CD14-positive monocyte (primary cell): ENCODE measurements around the gene IL1A. TPM values are rescaled to one million over a fixed set of nuclear protein-coding genes. Genes with fewer than 3 reads are reported as not detected.
A peak's percentile ranks its signal among the peaks of the same experiment; 100 is the strongest.

Experiments
- DNase-seq, 3 donors: peaks; one replicate each; pipeline ENCODE4 v3.0.0-alpha.2; 2011 to 2022
- H2AFZ ChIP-seq: 2 replicates; pipeline ENCODE4 v1.6.0; 2012; ENCODE audit warnings: mild to moderate bottlenecking, low read depth, low read length, inconsistent platforms; ENCODE audit not compliant: insufficient read depth, poor library complexity, severe bottlenecking
- H3K27ac ChIP-seq, 2 donors: 1 replicate in 1 of 2; 2 replicates in 1 of 2; pipeline ENCODE4 v1.5.1; 2012 to 2013; ENCODE audit warnings: low read length in 2 of 2, control low read depth in 1 of 2, inconsistent platforms in 1 of 2, low read depth in 1 of 2, mild to moderate bottlenecking in 1 of 2
- H3K27me3 ChIP-seq, 2 donors: one replicate each; pipeline versions ENCODE4 v1.6.0 to v1.6.1; 2011 to 2013; ENCODE audit warnings: low read length in 2 of 2; ENCODE audit not compliant: control insufficient read depth in 2 of 2, insufficient read depth in 2 of 2
- H3K36me3 ChIP-seq, 2 donors: replicated peaks in 1 of 2; 1 replicate in 1 of 2; 2 replicates in 1 of 2; pipeline versions ENCODE4 v1.5.1 to v1.6.1; 2012 to 2013; ENCODE audit warnings: low read length in 2 of 2, control low read depth in 1 of 2, inconsistent platforms in 1 of 2, mild to moderate bottlenecking in 1 of 2; ENCODE audit not compliant: insufficient read depth in 2 of 2, control insufficient read depth in 1 of 2
- H3K4me1 ChIP-seq, 2 donors: 1 replicate in 1 of 2; 2 replicates in 1 of 2; pipeline versions ENCODE4 v1.5.1 to v1.6.1; 2012 to 2013; ENCODE audit warnings: low read length in 2 of 2, control low read depth in 1 of 2, inconsistent platforms in 1 of 2, mild to moderate bottlenecking in 1 of 2, moderate library complexity in 1 of 2; ENCODE audit not compliant: insufficient read depth in 2 of 2, control insufficient read depth in 1 of 2
- H3K4me2 ChIP-seq: replicated peaks from 2 replicates; pipeline ENCODE3; 2012; ENCODE audit warnings: low read length, moderate library complexity, mild to moderate bottlenecking; ENCODE audit not compliant: poor library complexity, severe bottlenecking; ENCODE audit errors: extremely low read depth
- H3K4me3 ChIP-seq, 3 experiments: fragments of 200-600 bp in 1 of 3; sonication (generic) in 1 of 3; replicated peaks in 1 of 3; 1 replicate in 2 of 3; 2 replicates in 1 of 3; pipeline ENCODE4 v1.5.1; 2011 to 2013; ENCODE audit warnings: low read length in 3 of 3, mild to moderate bottlenecking in 3 of 3, control low read depth in 2 of 3, low read depth in 2 of 3, inconsistent platforms in 1 of 3, moderate library complexity in 1 of 3
- H3K79me2 ChIP-seq: 2 replicates; pipeline ENCODE4 v1.6.0; 2012; ENCODE audit warnings: mild to moderate bottlenecking, control low read depth, inconsistent platforms, low read length, moderate library complexity; ENCODE audit not compliant: insufficient read depth
- H3K9ac ChIP-seq: 2 replicates; pipeline ENCODE4 v1.6.0; 2017; ENCODE audit warnings: low read length, mild to moderate bottlenecking; ENCODE audit not compliant: insufficient read depth, poor library complexity, severe bottlenecking
- H3K9me3 ChIP-seq, 2 donors: replicated peaks in 1 of 2; 1 replicate in 1 of 2; 2 replicates in 1 of 2; pipeline versions ENCODE4 v1.5.1 to v1.6.1; 2012 to 2013; ENCODE audit warnings: low read length in 2 of 2, control low read depth in 1 of 2; ENCODE audit not compliant: control insufficient read depth in 1 of 2, insufficient read depth in 1 of 2
- H4K20me1 ChIP-seq: 2 replicates; pipeline ENCODE4 v1.6.0; 2012; ENCODE audit warnings: mild to moderate bottlenecking, low read length, control low read depth, moderate library complexity; ENCODE audit not compliant: insufficient read depth
- H3K27ac Mint-ChIP-seq, 7 donors: one replicate each; pipeline ENCODE4 v1.8.0; 2020; ENCODE audit warnings: mild to moderate bottlenecking in 7 of 7, mixed read lengths in 7 of 7, moderate library complexity in 6 of 7, inconsistent platforms in 2 of 7
- H3K27me3 Mint-ChIP-seq, 3 donors: one replicate each; pipeline ENCODE4 v1.8.0; 2021 to 2022; ENCODE audit warnings: low read depth in 3 of 3, mild to moderate bottlenecking in 3 of 3, mixed read lengths in 3 of 3, moderate library complexity in 3 of 3, inconsistent platforms in 1 of 3
- H3K36me3 Mint-ChIP-seq, 2 donors: one replicate each; pipeline ENCODE4 v1.8.0; 2020; ENCODE audit warnings: mixed read lengths in 2 of 2, inconsistent platforms in 1 of 2, mild to moderate bottlenecking in 1 of 2
- H3K4me1 Mint-ChIP-seq: one replicate; pipeline ENCODE4 v1.8.0; 2020; ENCODE audit warnings: mild to moderate bottlenecking, mixed read lengths
- H3K4me3 Mint-ChIP-seq, 2 donors: one replicate each; pipeline ENCODE4 v1.8.0; 2020; ENCODE audit warnings: mild to moderate bottlenecking in 2 of 2, mixed read lengths in 2 of 2, moderate library complexity in 1 of 2
- H3K9me3 Mint-ChIP-seq, 7 donors: one replicate each; pipeline ENCODE4 v1.8.0; 2020 to 2022; ENCODE audit warnings: mixed read lengths in 7 of 7, mild to moderate bottlenecking in 6 of 7, moderate library complexity in 6 of 7, inconsistent platforms in 2 of 7
- WGBS: methylation state at CpG from one replicate; pipeline ENCODE4 v1.1.5; 2013; ENCODE audit warnings: missing lambda C conversion rate; ENCODE audit not compliant: insufficient coverage; 5-methylcytosine and 5-hydroxymethylcytosine counted together
- intact Hi-C, 2 donors: fragments of 100-400 bp; cut with micrococcal nuclease; formaldehyde crosslinking; loops; one replicate each; pipeline versions ENCODE4 v1.15.0 to v1.15.1; 2023
- polyA plus RNA-seq, 3 donors: library from polyadenylated mRNA; depleted of rRNA in 1 of 3; unstranded in 2 of 3; stranded (reverse) in 1 of 3; fragments of 300-500 nt in 2 of 3; fragments of >200 nt in 1 of 3; fragmentation: Illumina TruSeq in 2 of 3; gene quantifications; 1 replicate in 2 of 3; 2 replicates in 1 of 3; pipeline ENCODE4 v1.2.3, GENCODE V29; 2012 to 2021
- TF ChIP-seq, protein P1 (sequence below): fragments of 200-600 bp; IDR thresholded peaks from one replicate; pipeline ENCODE4 v1.8.0; 2022; ENCODE audit warnings: antibody characterized with exemption, mild to moderate bottlenecking

The IL1A gene
- polyA plus RNA-seq, 3 donors: 0.26 to 0.83 TPM; not detected in 1

DNA sequence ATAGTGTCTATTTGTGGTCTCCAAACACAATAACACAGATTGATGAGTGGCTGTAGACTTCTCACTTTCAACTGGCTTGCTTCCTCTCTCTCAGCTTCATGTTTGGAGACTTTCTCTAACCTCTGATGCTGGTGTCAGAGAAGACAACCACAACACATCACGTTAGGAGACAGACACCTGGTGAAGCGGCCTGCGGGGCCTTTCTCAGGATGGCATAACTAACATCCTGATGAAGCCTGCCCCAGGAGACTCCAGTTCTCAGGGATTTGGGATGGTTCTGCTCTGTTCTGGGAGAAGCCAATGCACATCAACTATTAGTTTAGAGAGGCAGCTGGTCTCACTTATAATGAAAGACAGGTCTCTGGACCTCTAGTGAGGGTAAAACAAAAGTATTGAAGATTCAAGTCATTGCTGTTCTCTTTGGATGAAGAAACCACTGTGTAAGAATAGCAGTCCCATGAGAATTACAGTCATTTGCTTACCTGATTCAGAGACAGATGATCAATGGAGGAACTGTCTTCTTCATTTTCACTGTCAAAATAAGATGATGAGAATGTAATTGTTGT lies 2.0 kb downstream of the IL1A start:
- H3K27me3 ChIP-seq: no peaks in the 10 kb centered on the region
- Mint-ChIP-seq H3K27ac (peak overlapping the region in 1 of 7 donors; percentile 66), H3K9me3 (peaks cover 0 to 2% (median 0%) of the 10 kb centered on the region in 7 donors), H3K27me3 (peaks cover 0 to 9% (median 4%) of the 10 kb centered on the region in 3 donors), H3K4me3 (no peak overlapping the region), H3K36me3 (peaks cover 2% of the 10 kb centered on the region in 2 donors), H3K4me1 (peaks cover 33% of the 10 kb centered on the region)
- no peaks in the 10 kb centered on the region for H3K9me3 ChIP-seq
- no CpG with 5 or more reads among the region's 3 CpGs for WGBS
- intact Hi-C loops: loop anchor here in 1 of 2 donors (2.0 kb wide), 1 partner anchor 14 kb away; no protein-coding TSS in a partner anchor
- H3K9ac ChIP-seq: no peak overlapping the region
- H4K20me1 ChIP-seq: no peaks in the 10 kb centered on the region
- no peaks in the 10 kb centered on the region for H3K79me2 ChIP-seq
- H3K4me3 ChIP-seq: no peak overlapping the region
- no peak for DNase-seq
- H3K27ac ChIP-seq: no peak overlapping the region
- TF ChIP-seq, protein P1, sequence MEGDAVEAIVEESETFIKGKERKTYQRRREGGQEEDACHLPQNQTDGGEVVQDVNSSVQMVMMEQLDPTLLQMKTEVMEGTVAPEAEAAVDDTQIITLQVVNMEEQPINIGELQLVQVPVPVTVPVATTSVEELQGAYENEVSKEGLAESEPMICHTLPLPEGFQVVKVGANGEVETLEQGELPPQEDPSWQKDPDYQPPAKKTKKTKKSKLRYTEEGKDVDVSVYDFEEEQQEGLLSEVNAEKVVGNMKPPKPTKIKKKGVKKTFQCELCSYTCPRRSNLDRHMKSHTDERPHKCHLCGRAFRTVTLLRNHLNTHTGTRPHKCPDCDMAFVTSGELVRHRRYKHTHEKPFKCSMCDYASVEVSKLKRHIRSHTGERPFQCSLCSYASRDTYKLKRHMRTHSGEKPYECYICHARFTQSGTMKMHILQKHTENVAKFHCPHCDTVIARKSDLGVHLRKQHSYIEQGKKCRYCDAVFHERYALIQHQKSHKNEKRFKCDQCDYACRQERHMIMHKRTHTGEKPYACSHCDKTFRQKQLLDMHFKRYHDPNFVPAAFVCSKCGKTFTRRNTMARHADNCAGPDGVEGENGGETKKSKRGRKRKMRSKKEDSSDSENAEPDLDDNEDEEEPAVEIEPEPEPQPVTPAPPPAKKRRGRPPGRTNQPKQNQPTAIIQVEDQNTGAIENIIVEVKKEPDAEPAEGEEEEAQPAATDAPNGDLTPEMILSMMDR: no peak
- H3K36me3 ChIP-seq: no peaks in the 10 kb centered on the region
- H3K4me1 ChIP-seq: peaks cover 26 to 43% of the 10 kb centered on the region in 2 donors
- no peak overlapping the region for H3K4me2 ChIP-seq
- H2AFZ ChIP-seq: no peak overlapping the region

DNA sequence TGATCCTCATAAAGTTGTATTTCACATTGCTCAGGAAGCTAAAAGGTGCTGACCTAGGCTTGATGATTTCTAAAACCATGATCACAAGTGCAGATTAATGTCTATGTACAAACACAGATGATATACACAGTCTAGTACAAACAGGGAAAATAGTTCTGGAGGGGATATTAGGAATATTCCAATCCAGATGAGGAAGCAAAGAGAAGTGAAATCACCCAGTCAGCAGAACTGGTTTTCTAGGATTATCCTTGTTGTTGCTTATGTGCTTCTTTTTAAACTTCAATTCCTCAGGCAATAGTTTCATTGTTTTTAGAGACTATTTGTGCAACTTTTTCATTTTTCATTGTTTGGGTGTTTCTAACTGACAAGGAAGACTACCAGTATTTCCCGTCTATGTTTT lies 4.7 kb downstream of the IL1A start:
- Histone ChIP-seq H3K36me3 (no peaks in the 10 kb centered on the region), H3K4me2 (no peak overlapping the region), H4K20me1 (no peaks in the 10 kb centered on the region), H3K27me3 (no peaks in the 10 kb centered on the region), H3K4me1 (peaks cover 13 to 16% of the 10 kb centered on the region in 2 donors), H2AFZ (no peak overlapping the region), H3K27ac (no peak overlapping the region), H3K9ac (no peak overlapping the region), H3K4me3 (no peak overlapping the region), H3K79me2 (no peaks in the 10 kb centered on the region), H3K9me3 (no peaks in the 10 kb centered on the region)
- H3K27ac Mint-ChIP-seq: no peak overlapping the region
- intact Hi-C loops: no loop called here
- peaks cover 0 to 2% (median 0%) of the 10 kb centered on the region in 7 donors for H3K9me3 Mint-ChIP-seq
- H3K27me3 Mint-ChIP-seq: peaks cover 0 to 7% (median 0%) of the 10 kb centered on the region in 3 donors
- H3K36me3 Mint-ChIP-seq: peaks cover 2 to 7% of the 10 kb centered on the region in 2 donors
- no peak overlapping the region for H3K4me3 Mint-ChIP-seq
- TF ChIP-seq, protein P1: no peak
- WGBS: no CpG with 5 or more reads among the region's 1 CpG
- peaks cover 18% of the 10 kb centered on the region for H3K4me1 Mint-ChIP-seq
- DNase-seq: no peak
